ENCODE data around the gene ANKRD18A.
"Not testable (repeated sequence)": the region's sequence is repeated elsewhere in the genome, so short reads cannot be mapped to it uniquely, and the experiment has no call there.

- not testable (repeated sequence) for TF ChIP-seq CTCF (conservative IDR thresholded peaks at IDR 0.05; ENCODE audit: low read depth, low read length); EZH2phosphoT487 (IDR thresholded peaks at IDR 0.05; ENCODE audit: borderline replicate concordance, low read length)
Observed at GRCh38 chr9:38580112-38580511, 40.3 kb downstream of the ANKRD18A start.

Measured in PC-3 (cell line).